Panc1 (cell line): ENCODE measurements around the gene ADARB2. TPM values are rescaled to one million over a fixed set of nuclear protein-coding genes. Genes with fewer than 3 reads are reported as not detected.
"Not testable (repeated sequence)": the region's sequence is repeated elsewhere in the genome, so short reads cannot be mapped to it uniquely, and the experiment has no call there.

Source experiments
- ATAC-seq: fragments of 200-7000 bp; cut with Tn5 transposase; 2 replicates; pipeline ENCODE4 v1.9.1; 2020; ENCODE audit warnings: mild to moderate bottlenecking, moderate library complexity
- BruUV-seq: library from RNA; stranded (reverse); fragments of 400-500 nt; replicated peaks from 2 replicates; lab custom pipeline; 2021; lab: Mats Ljungman, UMichigan
- CTCF ChIA-PET: fragments of 300-600 bp; sonication (Branson Sonifier 250); formaldehyde crosslinking; loops from one replicate; lab custom pipeline; 2022; ENCODE audit warnings: antibody characterized with exemption; lab: Charles Lee
- POLR2A ChIA-PET: fragments of 300-600 bp; sonication (Branson Sonifier 250); formaldehyde crosslinking; loops from one replicate; lab custom pipeline; 2022; ENCODE audit warnings: antibody characterized with exemption; lab: Charles Lee
- DNase-seq: peaks from one replicate; pipeline ENCODE4 v3.0.0-alpha.2; 2010; ENCODE audit warnings: low read depth, low spot score
- H3K27ac ChIP-seq: 2 replicates; pipeline ENCODE4 v1.5.1; 2011; ENCODE audit warnings: mild to moderate bottlenecking, low read length, inconsistent platforms
- H3K27me3 ChIP-seq: fragments of 200-500 bp; sonication (Bioruptor generic); 2 replicates; pipeline ENCODE4 v1.6.0; 2014; ENCODE audit warnings: low read length, inconsistent platforms; ENCODE audit not compliant: control insufficient read depth, insufficient read depth
- H3K36me3 ChIP-seq: fragments of 200-500 bp; sonication (Bioruptor generic); 2 replicates; pipeline ENCODE4 v1.5.1; 2014; ENCODE audit warnings: inconsistent platforms, mild to moderate bottlenecking, low read length, moderate library complexity; ENCODE audit not compliant: control insufficient read depth, insufficient read depth
- H3K4me1 ChIP-seq: 2 replicates; pipeline ENCODE4 v1.5.1; 2011; ENCODE audit warnings: inconsistent platforms, mild to moderate bottlenecking, low read length, moderate library complexity; ENCODE audit not compliant: control insufficient read depth, insufficient read depth
- H3K4me3 ChIP-seq, 2 experiments: 2 replicates each; pipeline ENCODE4 v1.5.1; 2011 to 2012; ENCODE audit warnings: low read depth in 2 of 2, low read length in 2 of 2, mild to moderate bottlenecking in 2 of 2, inconsistent platforms in 1 of 2, moderate library complexity in 1 of 2
- H3K9me3 ChIP-seq: fragments of 200-500 bp; sonication (Bioruptor generic); 2 replicates; pipeline ENCODE4 v1.5.1; 2014; ENCODE audit warnings: low read depth, mild to moderate bottlenecking, inconsistent platforms, low read length, moderate library complexity; ENCODE audit not compliant: control insufficient read depth, insufficient read depth
- CTCF ChIP-seq: fragments of 450-650 bp; IDR thresholded peaks from 2 replicates; pipeline ENCODE4 v1.5.1; 2017; ENCODE audit warnings: mild to moderate bottlenecking
- POLR2AphosphoS5 ChIP-seq: IDR thresholded peaks from 2 replicates; pipeline ENCODE4 v1.6.1; 2012; ENCODE audit warnings: mild to moderate bottlenecking, low read depth, low read length, moderate library complexity
- SIN3A ChIP-seq: IDR thresholded peaks from 2 replicates; pipeline ENCODE4 v1.6.1; 2012; ENCODE audit warnings: low read depth, mild to moderate bottlenecking, low read length, moderate library complexity, borderline replicate concordance; ENCODE audit not compliant: insufficient read depth
- TCF7L2 ChIP-seq: IDR thresholded peaks from 2 replicates; pipeline ENCODE4 v1.6.1; 2011; ENCODE audit warnings: mild to moderate bottlenecking, low read depth, low read length, inconsistent platforms
- in situ Hi-C: cut with HindIII; loops from 2 replicates; pipeline ENCODE4 v1.10.0; 2016; ENCODE audit warnings: low sequenced_read_pairs, low pct_unique_long_range_greater_than_20kb
- intact Hi-C: fragments of 100-400 bp; cut with micrococcal nuclease; formaldehyde crosslinking; loops from one replicate; pipeline ENCODE4 v1.10.0; 2022; ENCODE audit not compliant: unreplicated experiment
- total RNA-seq: library from RNA; stranded (reverse); gene quantifications from one replicate; pipeline ENCODE4 v1.2.1, GENCODE V29; 2021; ENCODE audit not compliant: unreplicated experiment
- TF ChIP-seq, protein P1 (sequence below), 2 experiments: IDR thresholded peaks; 2 replicates each; pipeline ENCODE4 v1.6.1; 2011 to 2012; ENCODE audit warnings: low read depth in 2 of 2, control low read depth in 1 of 2, low read length in 1 of 2, mild to moderate bottlenecking in 1 of 2, moderate library complexity in 1 of 2; ENCODE audit not compliant: insufficient read depth in 1 of 2

ADARB2 gene
- total RNA-seq, 1 experiment from 2014 or later: 0.31 TPM

- DNase-seq (no peak), ATAC-seq (no peak)
- ChIA-PET CTCF (no interaction called here), POLR2A (no interaction called here)
- Histone ChIP-seq H3K4me1 (no peaks in the 10 kb centered on the region), H3K27ac (no peak overlapping the region), H3K27me3 (no peaks in the 10 kb centered on the region), H3K4me3 (no peak overlapping the region), H3K9me3 (no peaks in the 10 kb centered on the region), H3K36me3 (no peaks in the 10 kb centered on the region)
- in situ Hi-C loops: no loop called here
- intact Hi-C loops: no loop called here
- TF ChIP-seq POLR2AphosphoS5 (no peak), TCF7L2 (no peak), CTCF (no peak), SIN3A (no peak)
- TF ChIP-seq, protein P1, sequence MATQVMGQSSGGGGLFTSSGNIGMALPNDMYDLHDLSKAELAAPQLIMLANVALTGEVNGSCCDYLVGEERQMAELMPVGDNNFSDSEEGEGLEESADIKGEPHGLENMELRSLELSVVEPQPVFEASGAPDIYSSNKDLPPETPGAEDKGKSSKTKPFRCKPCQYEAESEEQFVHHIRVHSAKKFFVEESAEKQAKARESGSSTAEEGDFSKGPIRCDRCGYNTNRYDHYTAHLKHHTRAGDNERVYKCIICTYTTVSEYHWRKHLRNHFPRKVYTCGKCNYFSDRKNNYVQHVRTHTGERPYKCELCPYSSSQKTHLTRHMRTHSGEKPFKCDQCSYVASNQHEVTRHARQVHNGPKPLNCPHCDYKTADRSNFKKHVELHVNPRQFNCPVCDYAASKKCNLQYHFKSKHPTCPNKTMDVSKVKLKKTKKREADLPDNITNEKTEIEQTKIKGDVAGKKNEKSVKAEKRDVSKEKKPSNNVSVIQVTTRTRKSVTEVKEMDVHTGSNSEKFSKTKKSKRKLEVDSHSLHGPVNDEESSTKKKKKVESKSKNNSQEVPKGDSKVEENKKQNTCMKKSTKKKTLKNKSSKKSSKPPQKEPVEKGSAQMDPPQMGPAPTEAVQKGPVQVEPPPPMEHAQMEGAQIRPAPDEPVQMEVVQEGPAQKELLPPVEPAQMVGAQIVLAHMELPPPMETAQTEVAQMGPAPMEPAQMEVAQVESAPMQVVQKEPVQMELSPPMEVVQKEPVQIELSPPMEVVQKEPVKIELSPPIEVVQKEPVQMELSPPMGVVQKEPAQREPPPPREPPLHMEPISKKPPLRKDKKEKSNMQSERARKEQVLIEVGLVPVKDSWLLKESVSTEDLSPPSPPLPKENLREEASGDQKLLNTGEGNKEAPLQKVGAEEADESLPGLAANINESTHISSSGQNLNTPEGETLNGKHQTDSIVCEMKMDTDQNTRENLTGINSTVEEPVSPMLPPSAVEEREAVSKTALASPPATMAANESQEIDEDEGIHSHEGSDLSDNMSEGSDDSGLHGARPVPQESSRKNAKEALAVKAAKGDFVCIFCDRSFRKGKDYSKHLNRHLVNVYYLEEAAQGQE (IDR thresholded peaks at IDR 0.05; ENCODE audit: insufficient read depth in 1 of 2, low read depth in 2 of 2, low read length in 1 of 2): no peak
- BruUV-seq: no TSS peak
Measured at GRCh38 chr10:1159131-1160061, 577.9 kb downstream of the ADARB2 start.

DNA sequence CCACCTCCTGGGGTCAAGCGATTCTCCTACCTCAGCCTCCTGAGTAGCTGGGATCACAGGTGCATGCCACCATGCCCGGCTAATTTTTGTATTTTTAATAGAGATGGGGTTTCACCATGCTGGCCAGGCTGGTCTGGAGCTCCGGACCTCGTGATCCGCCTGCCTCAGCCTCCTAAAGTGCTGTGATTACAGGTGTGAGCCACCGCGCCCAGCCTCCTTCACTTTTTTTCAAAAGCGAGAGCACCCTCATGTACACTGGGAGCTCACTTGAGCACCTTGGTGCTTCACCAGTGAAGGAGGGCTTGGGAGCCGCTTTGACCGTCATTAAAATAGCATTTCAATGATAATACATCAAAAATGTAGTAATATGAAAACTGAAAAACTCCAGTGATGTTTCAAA, 578.8 kb downstream of the ADARB2 start:
- H3K27ac ChIP-seq, POLR2A ChIA-PET, ATAC-seq, H3K4me1 ChIP-seq, BruUV-seq, H3K36me3 ChIP-seq, H3K4me3 ChIP-seq, in situ Hi-C loops, H3K27me3 ChIP-seq, CTCF ChIA-PET, intact Hi-C loops, H3K9me3 ChIP-seq, DNase-seq: not testable (repeated sequence)

DNA sequence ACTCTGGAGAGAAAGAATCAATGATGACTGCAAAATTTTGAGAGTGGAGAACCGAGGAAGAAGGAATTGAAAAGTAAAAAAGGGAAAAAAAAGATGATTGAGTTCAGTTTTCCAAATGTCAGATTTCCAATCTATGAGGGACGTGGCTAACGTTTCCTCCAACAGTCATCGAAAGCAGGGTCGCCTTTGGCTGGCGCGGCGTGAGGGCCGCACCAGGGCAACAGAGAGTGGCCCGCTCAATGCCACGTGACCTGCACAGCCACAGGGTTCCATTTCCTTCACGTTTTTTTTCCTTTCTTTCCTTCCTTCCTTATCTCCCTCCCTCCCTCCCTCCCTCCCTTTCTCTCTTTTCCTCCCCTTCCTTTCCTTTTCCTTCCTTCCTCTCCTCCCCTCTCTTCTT, 579.3 kb downstream of the ADARB2 start:
- in situ Hi-C loops: no loop called here
- H3K4me3 ChIP-seq: no peak overlapping the region
- BruUV-seq: no TSS peak

More for the DNA sequence above, 579.3 kb downstream of the ADARB2 start:
- CTCF ChIA-PET: no interaction called here
- Histone ChIP-seq H3K27me3 (no peaks in the 10 kb centered on the region), H3K9me3 (no peaks in the 10 kb centered on the region), H3K36me3 (no peaks in the 10 kb centered on the region), H3K4me1 (no peaks in the 10 kb centered on the region), H3K27ac (no peak overlapping the region)
- intact Hi-C loops: no loop called here
- POLR2A ChIA-PET: no interaction called here
- DNase-seq (no peak), ATAC-seq (no peak)
- TF ChIP-seq TCF7L2: no peak
- no peak for TF ChIP-seq CTCF
- TF ChIP-seq POLR2AphosphoS5: no peak
- TF ChIP-seq, protein P1 (IDR thresholded peaks at IDR 0.05; ENCODE audit: insufficient read depth in 1 of 2, low read depth in 2 of 2, low read length in 1 of 2): no peak
- TF ChIP-seq SIN3A: no peak
